HG03108 (cell line): ENCODE results near the gene CCDC159.
A peak's percentile ranks its signal among the peaks of the same experiment; 100 is the strongest.
"Not testable (repeated sequence)": the region's sequence is repeated elsewhere in the genome, so short reads cannot be mapped to it uniquely, and the experiment has no call there.

Experiments used
- ATAC-seq: cut with Tn5 transposase; IDR thresholded peaks from one replicate; pipeline ENCODE4 v1.9.1; 2021; ENCODE audit warnings: moderate library complexity; ENCODE audit not compliant: unreplicated experiment

Gene CCDC159

GRCh38 chr19:11337080-11337479 lies 9.2 kb upstream of the CCDC159 start:
- ATAC-seq = no peak

GRCh38 chr19:11338121-11338520 lies 8.2 kb upstream of the CCDC159 start:
- no peak for ATAC-seq

- ATAC-seq = no peak
Observed at GRCh38 chr19:11338569-11339253, 7.6 kb upstream of the CCDC159 start.

- peak; percentile 72 for ATAC-seq
Observed at GRCh38 chr19:11339254-11340098, 6.8 kb upstream of the CCDC159 start, which contains the start of gene RAB3D. RAB3D (minus strand) TSS chr19:11339657; CDS start chr19:11337399, 2,258 bp downstream.

GRCh38 chr19:11340099-11340467 lies 6.2 kb upstream of the CCDC159 start:
- ATAC-seq = not testable (repeated sequence)

- no peak for ATAC-seq
Observed at GRCh38 chr19:11342429-11342828, 3.9 kb upstream of the CCDC159 start.

GRCh38 chr19:11345122-11345803 lies 1.1 kb upstream of the CCDC159 start:
- ATAC-seq = no peak

GRCh38 chr19:11347546-11348039 lies 1.3 kb downstream of the CCDC159 start:
- ATAC-seq = no peak

GRCh38 chr19:11349171-11349570 lies 2.9 kb downstream of the CCDC159 start:
- no peak for ATAC-seq

- not testable (repeated sequence) for ATAC-seq
Observed at GRCh38 chr19:11354102-11354501, 7.8 kb downstream of the CCDC159 start.

- ATAC-seq = no peak
Observed at GRCh38 chr19:11355160-11356073, 9.1 kb downstream of the CCDC159 start, which contains the start of gene PLPPR2. PLPPR2 (plus strand) TSS chr19:11355432; CDS start chr19:11357674, 2,242 bp downstream.

- no peak for ATAC-seq
Observed at GRCh38 chr19:11356074-11356397, 9.7 kb downstream of the CCDC159 start.

- no peak for ATAC-seq
Observed at GRCh38 chr19:11356676-11357550, 10.6 kb downstream of the CCDC159 start.

- ATAC-seq = no peak
Observed at GRCh38 chr19:11359421-11359820, 13.1 kb downstream of the CCDC159 start.

GRCh38 chr19:11361037-11361770 lies 14.9 kb downstream of the CCDC159 start:
- no peak for ATAC-seq

- ATAC-seq = no peak
Observed at GRCh38 chr19:11361771-11362731, 15.7 kb downstream of the CCDC159 start.

GRCh38 chr19:11363881-11364280 lies 17.6 kb downstream of the CCDC159 start:
- ATAC-seq = no peak
